ENCODE data around the gene UBL7.

UBL7 gene

GRCh38 chr15:74464897-74465296, 3.9 kb upstream of the UBL7 start:
- Histone ChIP-seq H3K4me3 (ENCODE audit: low read length) (no peak overlapping the region), H3K27ac (ENCODE audit: low read length) (no peak overlapping the region), H3K9ac (ENCODE audit: low read length) (no peak overlapping the region), H3K27me3 (replicated peaks; ENCODE audit: insufficient read depth, low read length) (no peaks in the 10 kb centered on the region), H3K9me2 (replicated peaks; ENCODE audit: insufficient read depth, low read length) (no peaks in the 10 kb centered on the region), H4K20me1 (ENCODE audit: insufficient read depth, low read length) (no peaks in the 10 kb centered on the region), H3K79me2 (ENCODE audit: low read length) (peaks cover 25% of the 10 kb centered on the region), H3F3A (ENCODE audit: insufficient read depth, low read length) (peaks cover 13% of the 10 kb centered on the region), H2AFZ (ENCODE audit: low read length) (no peak overlapping the region), H3K9me3 (replicated peaks; ENCODE audit: insufficient read depth, low read length) (no peaks in the 10 kb centered on the region), H3K4me2 (ENCODE audit: low read depth, low read length) (no peak overlapping the region), H3K36me3 (replicated peaks; ENCODE audit: insufficient read depth, low read length) (no peaks in the 10 kb centered on the region), H3K4me1 (ENCODE audit: low read length) (peaks cover 4% of the 10 kb centered on the region; the same call in 1 of the 2 replicates)
- no peak for DNase-seq
- TF ChIP-seq EZH2 (optimal IDR thresholded peaks at IDR 0.05; ENCODE audit: low read depth, low read length): no peak
- TF ChIP-seq EZH2phosphoT487 (IDR thresholded peaks at IDR 0.05; ENCODE audit: low read length): no peak
- TF ChIP-seq CTCF (IDR thresholded peaks at IDR 0.05; ENCODE audit: low read length): no peak

DNA sequence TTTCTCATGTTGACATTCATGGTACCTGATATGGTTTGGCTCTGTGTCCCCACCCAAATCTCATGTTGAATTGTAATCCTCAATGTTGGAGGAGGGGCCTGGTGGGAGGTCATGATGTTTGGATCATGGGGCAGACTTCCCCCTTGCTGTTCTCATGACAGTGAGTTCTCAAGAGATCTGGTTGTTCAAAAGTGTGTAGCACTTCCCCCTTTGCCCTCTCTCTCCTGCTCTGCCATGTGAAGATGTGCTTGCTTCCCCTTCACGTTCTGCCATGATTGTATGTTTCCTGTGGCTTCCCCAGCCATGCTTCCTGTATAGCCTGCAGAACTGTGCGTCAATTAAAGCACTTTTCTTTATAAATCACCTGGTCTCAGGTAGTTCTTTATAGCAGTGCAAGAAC, 3.3 kb upstream of the UBL7 start:
- Histone ChIP-seq H3K27ac (ENCODE audit: low read length) (no peak overlapping the region), H3F3A (ENCODE audit: insufficient read depth, low read length) (peaks cover 13% of the 10 kb centered on the region), H3K27me3 (replicated peaks; ENCODE audit: insufficient read depth, low read length) (no peaks in the 10 kb centered on the region), H3K4me2 (ENCODE audit: low read depth, low read length) (no peak overlapping the region), H3K9me2 (replicated peaks; ENCODE audit: insufficient read depth, low read length) (no peaks in the 10 kb centered on the region), H3K79me2 (ENCODE audit: low read length) (peaks cover 30% of the 10 kb centered on the region), H3K9me3 (replicated peaks; ENCODE audit: insufficient read depth, low read length) (no peaks in the 10 kb centered on the region), H3K36me3 (replicated peaks; ENCODE audit: insufficient read depth, low read length) (no peaks in the 10 kb centered on the region), H3K4me1 (ENCODE audit: low read length) (peaks cover 4% of the 10 kb centered on the region; the same call in 1 of the 2 replicates), H2AFZ (ENCODE audit: low read length) (no peak overlapping the region), H4K20me1 (ENCODE audit: insufficient read depth, low read length) (no peaks in the 10 kb centered on the region), H3K4me3 (ENCODE audit: low read length) (no peak overlapping the region), H3K9ac (ENCODE audit: low read length) (no peak overlapping the region)
- no peak for DNase-seq
- TF ChIP-seq EZH2 (optimal IDR thresholded peaks at IDR 0.05; ENCODE audit: low read depth, low read length) (no peak), EZH2phosphoT487 (IDR thresholded peaks at IDR 0.05; ENCODE audit: low read length) (no peak), CTCF (IDR thresholded peaks at IDR 0.05; ENCODE audit: low read length) (no peak)

DNA sequence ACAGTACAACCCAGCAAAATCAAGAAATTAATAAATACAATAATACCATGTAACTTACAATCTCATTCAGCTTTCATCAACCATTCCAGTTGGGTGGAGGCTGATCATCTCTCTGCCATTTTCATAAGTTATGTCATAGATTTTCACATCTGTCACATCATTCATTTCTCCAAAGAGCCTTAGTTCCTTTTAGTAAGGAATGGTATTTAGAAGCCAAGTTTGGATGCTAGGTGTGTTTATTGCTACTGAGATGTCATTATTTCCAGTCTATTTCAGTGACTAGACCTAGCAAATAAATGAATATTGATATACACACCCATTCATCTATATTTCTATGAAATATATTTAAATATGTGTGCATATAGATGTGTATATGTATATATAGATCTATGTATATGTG, 2.7 kb upstream of the UBL7 start:
- no peak for TF ChIP-seq EZH2phosphoT487 (IDR thresholded peaks at IDR 0.05; ENCODE audit: low read length)
- no peak for TF ChIP-seq EZH2 (optimal IDR thresholded peaks at IDR 0.05; ENCODE audit: low read depth, low read length)
- TF ChIP-seq CTCF (IDR thresholded peaks at IDR 0.05; ENCODE audit: low read length): no peak
- DNase-seq: no peak
- no peak overlapping the region for H3K27ac ChIP-seq (ENCODE audit: low read length)
- H3K36me3 ChIP-seq (replicated peaks; ENCODE audit: insufficient read depth, low read length): no peaks in the 10 kb centered on the region
- no peaks in the 10 kb centered on the region for H3K9me3 ChIP-seq (replicated peaks; ENCODE audit: insufficient read depth, low read length)
- H3K4me1 ChIP-seq (ENCODE audit: low read length): peaks cover 4% of the 10 kb centered on the region; the same call in 1 of the 2 replicates
- H3K79me2 ChIP-seq (ENCODE audit: low read length): peaks cover 34% of the 10 kb centered on the region
- H3K27me3 ChIP-seq (replicated peaks; ENCODE audit: insufficient read depth, low read length): no peaks in the 10 kb centered on the region
- peaks cover 13% of the 10 kb centered on the region for H3F3A ChIP-seq (ENCODE audit: insufficient read depth, low read length)
- no peaks in the 10 kb centered on the region for H4K20me1 ChIP-seq (ENCODE audit: insufficient read depth, low read length)
- no peak overlapping the region for H3K4me3 ChIP-seq (ENCODE audit: low read length)
- no peaks in the 10 kb centered on the region for H3K9me2 ChIP-seq (replicated peaks; ENCODE audit: insufficient read depth, low read length)
- H3K9ac ChIP-seq (ENCODE audit: low read length): no peak overlapping the region
- no peak overlapping the region for H2AFZ ChIP-seq (ENCODE audit: low read length)
- no peak overlapping the region for H3K4me2 ChIP-seq (ENCODE audit: low read depth, low read length)

Data from MM.1S (cell line).